ENCODE measurements around the gene AFG1L.

- TF ChIP-seq CTCF (IDR thresholded peaks at IDR 0.05; ENCODE audit: insufficient read depth, low read length): no peak
- TF ChIP-seq POLR2AphosphoS5 (IDR thresholded peaks at IDR 0.05; ENCODE audit: low read depth): no peak
Measured at GRCh38 chr6:108336971-108337370, 42.1 kb downstream of the AFG1L start.

Data from HL-60 (cell line).